Stimulated activated memory B cell treated with anti-CD40 and anti-IgM and Interleukin-4, amounts not matched to agents 10 μg/mL and 1 μg/mL and 100 μg/mL, for 72 hours (primary cell): ENCODE results near the gene KBTBD12.
A peak's percentile ranks its signal among the peaks of the same experiment; 100 is the strongest.
"Not testable (repeated sequence)": the region's sequence is repeated elsewhere in the genome, so short reads cannot be mapped to it uniquely, and the experiment has no call there.

Experiments
- ATAC-seq: fragments of 150-1000 bp; cut with Tn5 transposase; 2 replicates; pipeline ENCODE4 v1.10.0; 2021
- H3K27ac Mint-ChIP-seq: one replicate; pipeline ENCODE4 v1.8.0; 2022; ENCODE audit warnings: mild to moderate bottlenecking, mixed read lengths
- H3K27me3 Mint-ChIP-seq: one replicate; pipeline ENCODE4 v1.8.0; 2022; ENCODE audit warnings: mixed read lengths
- H3K36me3 Mint-ChIP-seq: one replicate; pipeline ENCODE4 v1.8.0; 2022; ENCODE audit warnings: mixed read lengths
- H3K4me1 Mint-ChIP-seq: one replicate; pipeline ENCODE4 v1.8.0; 2022; ENCODE audit warnings: mixed read lengths
- H3K4me3 Mint-ChIP-seq: one replicate; pipeline ENCODE4 v1.8.0; 2022; ENCODE audit warnings: mild to moderate bottlenecking, moderate library complexity, mixed read lengths
- H3K9me3 Mint-ChIP-seq: one replicate; pipeline ENCODE4 v1.8.0; 2022; ENCODE audit warnings: mixed read lengths

The KBTBD12 gene

DNA sequence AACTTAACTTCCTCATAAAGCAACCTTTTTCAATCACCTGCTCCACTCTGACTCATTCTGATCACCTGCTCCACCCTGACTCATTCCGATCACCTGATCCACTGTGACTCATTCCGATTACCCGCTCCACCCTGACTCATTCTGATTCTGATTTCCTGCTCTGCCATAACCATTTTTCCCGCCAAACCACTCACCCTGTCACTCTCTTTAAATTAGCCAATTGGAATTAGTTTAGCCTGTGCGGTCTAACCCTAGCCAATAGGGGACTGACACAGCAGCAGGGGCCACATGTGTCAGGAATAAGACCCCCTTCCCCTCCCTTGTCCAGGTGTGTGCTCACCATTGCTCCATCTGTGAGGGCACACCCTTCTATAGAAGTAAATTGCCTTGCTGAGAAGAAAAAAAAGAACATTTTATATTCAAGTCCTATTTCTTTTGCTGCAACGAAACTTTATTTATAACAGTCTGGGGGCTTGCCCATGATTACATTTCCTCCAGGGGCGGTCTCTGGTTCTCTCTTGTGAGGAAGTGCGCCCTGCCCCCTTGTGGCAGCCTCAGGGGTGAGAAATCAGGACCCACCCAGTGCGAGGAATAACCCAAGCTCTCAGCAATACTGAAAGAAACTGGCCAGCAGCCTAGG lies 24.3 kb upstream of the KBTBD12 start:
- Mint-ChIP-seq H3K4me1 (peaks cover 26% of the 10 kb centered on the region), H3K27ac (peak overlapping the region; percentile 73), H3K27me3 (peaks cover 13% of the 10 kb centered on the region), H3K36me3 (peaks cover 28% of the 10 kb centered on the region), H3K9me3 (peaks cover 14% of the 10 kb centered on the region)
- peak; percentile 83 for ATAC-seq
- not testable (repeated sequence) for H3K4me3 Mint-ChIP-seq

DNA sequence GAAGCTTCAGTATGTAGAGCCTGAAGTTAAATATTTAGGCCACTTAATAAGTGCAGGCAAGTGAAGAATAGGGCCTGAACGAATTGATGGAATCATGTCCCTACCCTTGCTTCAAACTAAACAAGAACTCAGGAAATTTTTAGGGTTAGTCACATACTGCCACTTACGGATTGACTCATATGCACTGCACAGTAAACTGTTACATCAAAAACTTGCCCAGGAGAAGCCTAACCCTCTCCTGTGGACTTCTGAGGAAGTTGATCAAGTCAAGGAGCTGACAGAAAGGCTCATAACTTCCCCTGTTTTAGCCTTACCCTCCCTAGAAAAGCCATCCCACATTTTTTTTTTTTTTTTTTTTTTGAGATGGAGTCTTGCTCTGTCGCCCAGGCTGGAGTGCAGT lies 20.6 kb upstream of the KBTBD12 start:
- H3K4me1 Mint-ChIP-seq: peaks cover 18% of the 10 kb centered on the region
- no peak for ATAC-seq
- H3K27ac Mint-ChIP-seq: no peak overlapping the region
- peaks cover 12% of the 10 kb centered on the region for H3K9me3 Mint-ChIP-seq
- H3K27me3 Mint-ChIP-seq: no peaks in the 10 kb centered on the region
- H3K36me3 Mint-ChIP-seq: peaks cover 22% of the 10 kb centered on the region
- no peak overlapping the region for H3K4me3 Mint-ChIP-seq

DNA sequence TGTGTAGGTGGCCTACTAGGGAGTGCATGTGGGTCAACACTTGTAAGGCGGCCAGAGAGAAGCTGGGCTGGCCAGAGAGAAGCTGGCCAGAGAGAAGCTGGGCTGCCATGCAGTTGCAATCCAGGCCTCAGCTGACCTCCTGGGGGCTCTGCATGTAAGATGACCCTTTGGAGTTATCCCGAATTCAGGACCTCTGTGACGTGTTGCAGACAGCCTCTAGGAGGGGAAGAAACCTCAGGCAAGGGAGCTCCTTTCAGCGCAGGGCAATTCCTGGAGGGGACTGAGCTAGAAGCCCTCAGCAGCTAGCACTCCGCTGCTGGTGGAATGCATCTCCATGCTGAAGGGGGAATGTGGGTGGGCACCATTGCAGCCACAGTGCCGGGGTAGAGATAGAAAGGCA lies 15.8 kb upstream of the KBTBD12 start:
- H3K4me1 Mint-ChIP-seq: peaks cover 16% of the 10 kb centered on the region

DNA sequence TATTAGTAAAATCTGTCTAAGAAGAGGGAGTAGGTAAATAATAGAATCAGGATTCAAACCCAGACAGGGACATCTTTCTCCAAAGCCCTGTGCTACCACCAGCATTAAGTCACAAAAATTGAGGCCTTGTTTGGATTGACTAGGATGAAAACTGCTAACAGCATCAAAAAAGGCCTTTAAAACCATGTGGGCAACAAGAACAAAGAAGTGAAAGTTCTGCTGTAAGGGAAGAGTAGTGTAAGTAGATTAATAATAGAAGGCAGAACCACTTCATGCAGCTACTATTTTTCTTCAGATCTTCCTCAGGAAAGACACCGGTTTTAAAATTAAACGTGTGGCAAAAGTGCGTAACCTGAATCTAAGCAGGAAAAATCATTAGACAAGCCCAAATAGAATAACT lies 15.3 kb upstream of the KBTBD12 start:
- Mint-ChIP-seq H3K4me1 (peaks cover 16% of the 10 kb centered on the region), H3K27me3 (peaks cover 17% of the 10 kb centered on the region), H3K9me3 (peaks cover 5% of the 10 kb centered on the region), H3K4me3 (no peak overlapping the region), H3K36me3 (peaks cover 7% of the 10 kb centered on the region), H3K27ac (peak overlapping the region; percentile 79)
- no peak for ATAC-seq

More for the DNA sequence above, 15.8 kb upstream of the KBTBD12 start:
- Mint-ChIP-seq H3K27ac (peak overlapping the region; percentile 79), H3K36me3 (peaks cover 5% of the 10 kb centered on the region), H3K27me3 (peaks cover 11% of the 10 kb centered on the region), H3K4me3 (no peak overlapping the region), H3K9me3 (peaks cover 5% of the 10 kb centered on the region)
- no peak for ATAC-seq

DNA sequence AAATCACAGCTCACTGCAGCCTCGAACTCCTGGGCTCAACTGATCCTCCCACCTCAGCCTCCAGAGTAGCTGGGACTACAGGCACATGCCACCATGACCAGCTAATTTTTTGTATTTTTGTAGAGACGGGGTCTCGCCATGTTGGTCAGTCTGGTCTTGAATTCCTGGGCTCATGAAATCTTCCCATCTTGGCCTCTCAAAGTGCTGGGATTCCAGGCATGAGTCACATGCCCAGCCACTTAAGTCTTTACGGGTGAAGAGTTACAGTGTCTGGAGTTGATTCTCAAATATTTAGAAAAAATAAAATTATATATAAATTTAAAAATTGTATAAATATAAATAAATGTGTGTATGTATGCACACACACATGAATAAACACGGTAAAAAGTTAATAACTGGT lies 14.5 kb upstream of the KBTBD12 start:
- Mint-ChIP-seq H3K27ac (no peak overlapping the region), H3K9me3 (peaks cover 5% of the 10 kb centered on the region), H3K4me3 (no peak overlapping the region), H3K4me1 (peaks cover 16% of the 10 kb centered on the region), H3K36me3 (peaks cover 7% of the 10 kb centered on the region), H3K27me3 (peaks cover 24% of the 10 kb centered on the region)
- no peak for ATAC-seq

DNA sequence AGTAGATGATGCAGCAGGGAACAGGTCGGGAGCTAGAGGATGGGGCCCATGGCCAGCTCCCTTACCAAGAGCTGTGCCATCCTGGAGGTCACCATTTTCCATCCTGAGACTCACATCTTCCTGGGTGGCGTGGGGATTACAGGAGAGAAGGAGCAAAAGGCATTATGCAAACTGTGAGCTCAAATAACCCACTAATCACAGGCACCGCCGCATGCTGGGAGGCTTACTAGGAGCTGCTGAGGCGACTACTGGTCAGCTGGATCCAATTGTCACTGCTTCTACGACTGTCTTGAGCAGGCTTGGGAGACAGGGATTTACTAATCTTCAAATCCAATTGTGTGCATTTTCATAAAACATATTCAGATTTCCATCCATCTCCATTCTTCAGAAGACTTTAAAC lies 12.5 kb upstream of the KBTBD12 start:
- H3K36me3 Mint-ChIP-seq: peaks cover 7% of the 10 kb centered on the region
- no peak overlapping the region for H3K27ac Mint-ChIP-seq
- ATAC-seq: no peak
- peaks cover 5% of the 10 kb centered on the region for H3K9me3 Mint-ChIP-seq
- peaks cover 16% of the 10 kb centered on the region for H3K4me1 Mint-ChIP-seq
- H3K4me3 Mint-ChIP-seq: no peak overlapping the region
- peaks cover 24% of the 10 kb centered on the region for H3K27me3 Mint-ChIP-seq

DNA sequence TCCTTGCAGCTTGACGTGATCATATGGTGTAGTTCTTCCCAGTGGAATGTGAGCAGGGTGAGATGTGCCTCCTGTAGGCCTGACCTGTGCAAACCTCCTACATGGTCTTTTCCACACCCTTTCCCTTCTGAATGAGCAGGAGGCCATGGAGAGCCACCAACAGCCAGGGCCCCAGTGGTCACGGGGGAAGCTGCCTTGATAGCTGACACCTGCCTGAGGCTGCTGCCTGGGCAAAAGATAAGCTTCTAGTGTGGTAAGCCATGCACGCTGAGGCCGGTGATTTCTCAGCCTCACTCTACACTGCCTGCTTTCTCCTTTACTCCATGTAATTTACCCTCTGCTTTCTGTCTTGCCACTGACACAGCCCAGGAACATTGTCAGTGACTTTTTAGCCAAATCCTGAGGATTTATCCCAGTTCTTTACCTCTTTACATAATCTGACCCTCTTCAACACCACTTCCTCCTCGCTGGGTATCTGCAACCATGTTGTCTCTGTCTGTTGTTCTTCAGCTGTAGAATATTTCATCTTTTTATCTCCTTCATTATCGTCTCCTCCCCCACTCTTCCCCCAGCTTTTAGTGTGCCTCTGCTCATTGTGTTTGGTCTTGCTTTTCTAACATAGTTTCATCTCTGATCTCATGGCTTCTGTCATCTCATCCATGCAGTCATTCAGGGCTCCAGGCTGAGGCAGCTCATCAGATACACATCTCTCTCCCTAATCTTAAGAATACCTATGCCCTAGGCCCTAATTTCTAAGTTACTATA lies 11.2 kb upstream of the KBTBD12 start:
- Mint-ChIP-seq H3K9me3 (peaks cover 5% of the 10 kb centered on the region), H3K4me1 (peaks cover 23% of the 10 kb centered on the region)

DNA sequence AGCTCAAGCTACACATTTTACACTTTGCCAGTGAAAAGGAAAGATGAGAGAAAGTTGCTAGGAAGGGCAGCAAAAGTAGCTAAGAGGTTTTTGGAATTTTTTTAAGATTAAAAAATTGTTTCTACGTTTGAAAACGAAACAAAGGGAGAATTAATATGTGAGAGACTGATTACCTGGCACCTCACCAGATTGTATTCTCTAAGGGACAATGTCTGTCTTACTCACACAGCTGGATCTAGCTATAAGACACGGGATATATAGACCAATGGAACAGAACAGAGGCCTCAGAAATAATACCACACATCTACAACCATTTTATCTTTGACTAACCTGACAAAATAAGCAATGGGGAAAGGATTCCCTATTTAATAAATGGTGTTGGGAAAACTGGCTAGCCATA lies 9.5 kb upstream of the KBTBD12 start:
- peaks cover 33% of the 10 kb centered on the region for H3K27me3 Mint-ChIP-seq
- peaks cover 7% of the 10 kb centered on the region for H3K36me3 Mint-ChIP-seq
- ATAC-seq: no peak
- H3K4me3 Mint-ChIP-seq: no peak overlapping the region
- peaks cover 5% of the 10 kb centered on the region for H3K9me3 Mint-ChIP-seq
- no peak overlapping the region for H3K27ac Mint-ChIP-seq
- H3K4me1 Mint-ChIP-seq: peaks cover 8% of the 10 kb centered on the region

More for the DNA sequence above, 11.2 kb upstream of the KBTBD12 start:
- H3K4me3 Mint-ChIP-seq: no peak overlapping the region
- H3K27ac Mint-ChIP-seq: no peak overlapping the region
- peaks cover 7% of the 10 kb centered on the region for H3K36me3 Mint-ChIP-seq
- no peak for ATAC-seq
- H3K27me3 Mint-ChIP-seq: peaks cover 24% of the 10 kb centered on the region

DNA sequence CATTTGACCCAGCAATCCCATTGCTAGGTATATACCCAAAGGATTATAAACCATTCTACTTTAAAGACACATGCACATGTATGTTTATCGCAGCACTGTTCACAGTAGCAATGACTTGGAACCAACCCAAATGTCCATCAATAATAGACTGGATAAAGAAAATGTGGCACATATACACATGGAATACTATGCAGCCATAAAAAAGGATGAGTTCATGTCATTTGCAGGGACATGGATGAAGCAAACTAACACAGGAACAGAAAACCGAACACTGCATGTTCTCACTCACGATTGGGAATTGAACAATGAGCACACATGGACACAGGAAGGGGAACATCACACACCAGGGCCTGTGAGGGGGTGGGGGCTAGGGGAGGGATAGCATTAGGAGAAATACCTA lies 8.4 kb upstream of the KBTBD12 start:
- H3K36me3 Mint-ChIP-seq, H3K27ac Mint-ChIP-seq, H3K4me3 Mint-ChIP-seq, H3K9me3 Mint-ChIP-seq, H3K4me1 Mint-ChIP-seq, ATAC-seq: not testable (repeated sequence)
- H3K27me3 Mint-ChIP-seq: peaks cover 42% of the 10 kb centered on the region

DNA sequence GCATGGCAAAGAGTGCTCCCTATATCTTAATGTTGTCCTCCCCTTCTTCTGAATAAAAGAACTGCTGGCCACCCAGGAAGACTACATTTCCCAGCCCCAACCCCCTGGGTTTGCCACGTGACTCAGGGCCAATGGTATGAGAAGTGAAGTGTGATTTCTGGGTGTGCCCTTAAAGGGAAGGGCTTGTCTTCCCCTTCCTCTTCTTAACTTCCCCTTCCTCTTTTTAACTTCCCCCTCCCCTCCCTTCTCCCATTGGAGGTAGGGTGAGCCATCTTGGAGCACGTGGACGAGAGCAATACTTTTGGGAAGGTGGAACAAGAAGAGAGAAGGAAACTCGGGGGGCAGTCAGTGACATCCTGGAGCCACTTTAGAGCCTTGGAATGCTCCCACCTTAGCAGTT lies 6.8 kb upstream of the KBTBD12 start:
- ATAC-seq: no peak
- Mint-ChIP-seq H3K27me3 (peaks cover 56% of the 10 kb centered on the region), H3K27ac (no peak overlapping the region), H3K4me1 (peaks cover 8% of the 10 kb centered on the region), H3K36me3 (peaks cover 7% of the 10 kb centered on the region), H3K9me3 (peaks cover 7% of the 10 kb centered on the region), H3K4me3 (no peak overlapping the region)

DNA sequence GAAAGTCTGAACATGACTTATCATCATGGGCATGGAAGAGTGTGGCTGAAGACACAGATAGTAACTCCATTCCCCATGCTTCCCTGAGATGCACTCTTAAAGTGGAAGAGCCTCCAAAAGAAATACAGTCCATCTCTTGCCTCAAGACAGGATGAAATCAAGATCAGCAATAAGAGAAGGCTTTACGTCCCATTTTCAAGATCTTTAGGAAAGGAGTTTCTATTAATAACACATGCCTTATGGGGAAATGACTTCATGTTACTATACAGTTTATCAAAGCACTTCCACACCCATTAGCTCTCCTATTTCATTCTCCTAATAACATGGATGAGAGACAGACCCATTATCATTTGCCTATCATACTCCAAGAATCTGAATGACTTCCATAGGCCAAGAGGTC lies 6.1 kb upstream of the KBTBD12 start:
- Mint-ChIP-seq H3K4me3 (no peak overlapping the region), H3K9me3 (peaks cover 10% of the 10 kb centered on the region), H3K27me3 (peaks cover 56% of the 10 kb centered on the region), H3K27ac (peak overlapping the region; percentile 1), H3K4me1 (peaks cover 8% of the 10 kb centered on the region), H3K36me3 (peaks cover 4% of the 10 kb centered on the region)
- ATAC-seq: no peak

DNA sequence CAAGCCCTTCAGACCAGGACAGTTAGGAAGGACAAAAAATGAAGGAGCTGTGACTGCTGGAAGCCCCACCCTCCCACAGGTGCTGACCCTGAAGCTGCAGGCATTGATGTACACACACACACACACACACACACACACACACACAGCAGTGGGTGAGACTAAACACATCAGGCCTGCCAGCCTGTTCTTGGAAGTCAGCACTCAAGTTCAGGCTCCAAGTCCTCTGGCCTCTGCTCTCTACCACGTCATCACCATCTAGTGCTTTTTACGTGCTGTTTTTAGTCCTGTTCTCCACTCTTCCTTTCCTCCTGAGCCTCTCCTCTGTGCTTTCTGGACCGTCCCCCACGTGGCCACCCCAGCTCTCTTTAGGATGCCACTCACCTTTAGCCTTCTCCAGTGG lies 5.4 kb upstream of the KBTBD12 start:
- ATAC-seq: no peak
- peak overlapping the region; percentile 1 for H3K27ac Mint-ChIP-seq
- peaks cover 8% of the 10 kb centered on the region for H3K9me3 Mint-ChIP-seq
- no peaks in the 10 kb centered on the region for H3K36me3 Mint-ChIP-seq
- no peak overlapping the region for H3K4me3 Mint-ChIP-seq
- peaks cover 50% of the 10 kb centered on the region for H3K27me3 Mint-ChIP-seq
- peaks cover 8% of the 10 kb centered on the region for H3K4me1 Mint-ChIP-seq

DNA sequence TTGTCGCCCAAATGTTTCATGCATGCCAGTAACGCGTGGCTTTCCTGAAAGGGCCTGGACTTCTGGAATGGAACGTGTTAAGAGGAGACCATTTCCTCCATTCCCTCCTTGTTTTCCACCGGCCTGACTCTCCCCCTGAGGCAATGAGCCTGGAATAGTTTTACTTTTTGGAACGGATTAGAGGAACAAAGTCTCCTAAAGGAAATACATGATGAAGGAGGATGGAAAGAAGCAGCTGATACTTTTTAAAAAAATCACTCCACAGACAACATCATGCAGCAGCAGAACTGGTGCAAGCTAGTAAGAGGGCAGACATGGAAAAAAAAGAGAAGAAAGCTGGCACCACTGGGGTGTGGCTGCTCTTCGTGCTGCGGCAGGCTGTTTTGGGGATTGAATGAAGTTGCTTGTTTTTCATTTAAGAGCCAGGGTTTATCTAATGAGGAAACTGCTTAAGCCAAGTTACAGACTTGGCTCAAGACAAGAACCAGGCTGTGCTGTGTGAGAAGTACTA lies 3.6 kb upstream of the KBTBD12 start:
- Mint-ChIP-seq H3K27me3 (peaks cover 52% of the 10 kb centered on the region), H3K36me3 (no peaks in the 10 kb centered on the region), H3K9me3 (peaks cover 8% of the 10 kb centered on the region), H3K4me1 (peaks cover 8% of the 10 kb centered on the region), H3K4me3 (no peak overlapping the region), H3K27ac (no peak overlapping the region)
- ATAC-seq: no peak

DNA sequence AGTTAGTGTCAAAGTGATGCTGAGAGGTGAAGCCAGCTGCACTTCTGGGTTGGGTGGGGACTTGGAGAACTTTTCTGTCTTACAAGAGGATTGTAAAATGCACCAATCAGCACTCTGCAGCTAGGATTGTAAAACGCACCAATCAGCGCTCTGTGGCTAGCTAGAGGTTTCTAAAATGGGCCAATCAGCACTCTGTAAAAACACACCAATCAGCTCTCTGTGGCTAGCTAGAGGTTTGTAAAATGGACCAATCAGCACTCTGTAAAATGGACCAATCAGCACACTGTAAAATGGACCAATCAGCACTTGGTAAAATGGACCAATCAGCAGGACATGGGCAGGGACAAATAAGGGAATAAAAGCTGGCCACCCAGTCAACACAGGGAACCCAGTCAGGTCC lies 1.2 kb upstream of the KBTBD12 start:
- H3K27ac Mint-ChIP-seq, ATAC-seq, H3K4me1 Mint-ChIP-seq, H3K36me3 Mint-ChIP-seq, H3K9me3 Mint-ChIP-seq, H3K4me3 Mint-ChIP-seq: not testable (repeated sequence)
- peaks cover 68% of the 10 kb centered on the region for H3K27me3 Mint-ChIP-seq

DNA sequence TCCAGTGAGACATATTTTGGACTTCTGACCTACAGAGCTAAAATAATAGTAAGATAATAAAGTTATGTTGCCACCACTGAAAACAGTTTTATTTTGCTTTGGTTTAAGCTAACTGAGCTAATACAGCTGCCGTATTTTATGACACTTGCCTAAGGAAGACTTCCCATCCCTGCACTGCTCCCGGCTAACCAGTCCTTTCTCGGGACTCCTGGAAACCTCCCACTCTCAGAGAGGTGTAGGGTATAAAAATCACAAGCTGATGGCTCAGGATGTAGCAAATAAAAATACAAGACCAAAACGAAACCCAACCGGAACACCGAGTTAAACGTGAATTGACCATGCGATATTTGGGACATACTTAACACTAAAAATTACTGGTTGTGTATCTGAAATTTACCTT lies 448 bp upstream of the KBTBD12 start:
- Mint-ChIP-seq H3K4me1 (no peaks in the 10 kb centered on the region), H3K9me3 (peaks cover 8% of the 10 kb centered on the region), H3K4me3 (no peak overlapping the region), H3K36me3 (no peaks in the 10 kb centered on the region), H3K27ac (no peak overlapping the region), H3K27me3 (peaks cover 65% of the 10 kb centered on the region)
- ATAC-seq: no peak

DNA sequence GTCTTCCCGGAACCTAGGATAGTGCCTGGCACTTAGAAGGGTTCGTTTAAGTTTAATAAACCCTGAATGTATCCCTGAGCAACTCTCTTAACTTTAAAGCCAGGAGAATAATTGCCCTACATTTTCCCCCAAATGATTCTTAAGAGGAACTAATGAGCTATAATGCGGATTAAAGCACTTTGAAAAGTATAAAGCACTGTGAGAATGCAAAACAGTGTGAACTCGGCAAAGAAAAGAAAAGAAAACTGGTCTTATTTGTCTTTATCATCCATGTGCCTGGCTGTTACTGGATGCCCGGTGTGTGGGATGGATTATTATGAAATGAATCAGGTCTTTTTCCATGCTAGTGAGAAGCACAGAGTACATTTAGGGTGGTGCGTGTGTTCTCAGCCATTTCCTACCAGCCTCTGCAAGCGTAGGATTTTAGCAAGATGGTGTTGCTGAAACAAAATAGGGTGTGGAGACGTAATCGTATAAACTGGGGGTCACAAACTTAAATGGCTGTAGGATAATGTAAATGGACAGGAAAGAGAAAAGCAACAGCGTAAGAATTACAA lies 983 bp downstream of the KBTBD12 start:
- ATAC-seq: no peak
- no peaks in the 10 kb centered on the region for H3K4me1 Mint-ChIP-seq
- H3K9me3 Mint-ChIP-seq: peaks cover 8% of the 10 kb centered on the region
- H3K27ac Mint-ChIP-seq: no peak overlapping the region
- peaks cover 56% of the 10 kb centered on the region for H3K27me3 Mint-ChIP-seq
- no peak overlapping the region for H3K4me3 Mint-ChIP-seq
- no peaks in the 10 kb centered on the region for H3K36me3 Mint-ChIP-seq
